ENCODE measurements around the gene ERI3.
A peak's percentile ranks its signal among the peaks of the same experiment; 100 is the strongest.

Gene ERI3, protein sequence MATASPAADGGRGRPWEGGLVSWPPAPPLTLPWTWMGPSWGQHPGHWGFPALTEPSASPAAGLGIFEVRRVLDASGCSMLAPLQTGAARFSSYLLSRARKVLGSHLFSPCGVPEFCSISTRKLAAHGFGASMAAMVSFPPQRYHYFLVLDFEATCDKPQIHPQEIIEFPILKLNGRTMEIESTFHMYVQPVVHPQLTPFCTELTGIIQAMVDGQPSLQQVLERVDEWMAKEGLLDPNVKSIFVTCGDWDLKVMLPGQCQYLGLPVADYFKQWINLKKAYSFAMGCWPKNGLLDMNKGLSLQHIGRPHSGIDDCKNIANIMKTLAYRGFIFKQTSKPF
- long read RNA-seq, partial matches to known transcripts = 95 of 159 reads
- long read RNA-seq, other reads (novel, unspliced or antisense) = 64 of 159 reads

DNA sequence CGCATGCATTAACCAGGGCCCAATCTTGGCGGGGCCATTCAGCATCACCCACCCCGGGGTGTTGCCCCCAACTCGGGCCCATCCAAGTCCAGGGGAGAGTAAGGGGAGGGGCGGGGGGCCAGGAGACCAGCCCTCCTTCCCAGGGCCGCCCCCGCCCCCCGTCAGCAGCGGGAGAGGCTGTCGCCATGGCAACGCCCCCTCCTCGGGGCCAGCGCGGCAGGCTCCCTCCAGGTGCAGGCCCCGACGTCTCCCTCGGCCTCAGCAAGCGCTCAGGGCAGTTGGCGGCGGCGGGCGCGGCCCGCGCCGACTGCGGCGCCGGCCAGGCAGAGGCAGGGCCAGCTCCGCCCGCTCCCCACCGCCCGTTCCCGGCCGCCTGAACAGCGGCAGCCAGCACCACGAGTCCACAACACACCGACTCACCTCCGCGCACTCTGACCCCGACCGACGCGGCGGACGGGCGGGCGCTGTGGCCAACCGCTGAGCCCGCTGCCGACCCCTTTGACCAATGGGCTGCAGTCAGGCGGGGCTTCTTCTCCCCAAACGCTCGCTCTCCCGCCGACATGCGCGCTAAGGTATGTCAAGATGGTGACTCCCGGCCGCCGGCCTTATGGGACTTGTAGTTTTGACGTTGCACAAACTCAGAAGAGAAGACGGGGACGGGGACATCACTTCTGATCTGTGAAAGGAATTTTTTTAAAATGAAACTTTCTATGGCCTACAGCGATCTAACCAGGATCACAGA lies at the start of gene ERI3:
ERI3 (minus strand) TSS at position 418 of the 742 bp plus-strand sequence; CDS start at position 187, 231 bp downstream.
- peak; percentile 94 to 98 for DNase-seq (ENCODE audit: low read depth in 1 of 2, low spot score in 1 of 2)
- H3K27me3 ChIP-seq (ENCODE audit: insufficient read depth, poor library complexity, severe bottlenecking) = no peaks in the 10 kb centered on the region
- peak within 1 kb of the TSS; percentile 71 for H3K27ac ChIP-seq (replicated peaks)
- peak; percentile 70; the same call in 1 of the 2 replicates for TF ChIP-seq POLR2AphosphoS5 (IDR thresholded peaks at IDR 0.05; ENCODE audit: low read depth)
- TF ChIP-seq, protein P1, sequence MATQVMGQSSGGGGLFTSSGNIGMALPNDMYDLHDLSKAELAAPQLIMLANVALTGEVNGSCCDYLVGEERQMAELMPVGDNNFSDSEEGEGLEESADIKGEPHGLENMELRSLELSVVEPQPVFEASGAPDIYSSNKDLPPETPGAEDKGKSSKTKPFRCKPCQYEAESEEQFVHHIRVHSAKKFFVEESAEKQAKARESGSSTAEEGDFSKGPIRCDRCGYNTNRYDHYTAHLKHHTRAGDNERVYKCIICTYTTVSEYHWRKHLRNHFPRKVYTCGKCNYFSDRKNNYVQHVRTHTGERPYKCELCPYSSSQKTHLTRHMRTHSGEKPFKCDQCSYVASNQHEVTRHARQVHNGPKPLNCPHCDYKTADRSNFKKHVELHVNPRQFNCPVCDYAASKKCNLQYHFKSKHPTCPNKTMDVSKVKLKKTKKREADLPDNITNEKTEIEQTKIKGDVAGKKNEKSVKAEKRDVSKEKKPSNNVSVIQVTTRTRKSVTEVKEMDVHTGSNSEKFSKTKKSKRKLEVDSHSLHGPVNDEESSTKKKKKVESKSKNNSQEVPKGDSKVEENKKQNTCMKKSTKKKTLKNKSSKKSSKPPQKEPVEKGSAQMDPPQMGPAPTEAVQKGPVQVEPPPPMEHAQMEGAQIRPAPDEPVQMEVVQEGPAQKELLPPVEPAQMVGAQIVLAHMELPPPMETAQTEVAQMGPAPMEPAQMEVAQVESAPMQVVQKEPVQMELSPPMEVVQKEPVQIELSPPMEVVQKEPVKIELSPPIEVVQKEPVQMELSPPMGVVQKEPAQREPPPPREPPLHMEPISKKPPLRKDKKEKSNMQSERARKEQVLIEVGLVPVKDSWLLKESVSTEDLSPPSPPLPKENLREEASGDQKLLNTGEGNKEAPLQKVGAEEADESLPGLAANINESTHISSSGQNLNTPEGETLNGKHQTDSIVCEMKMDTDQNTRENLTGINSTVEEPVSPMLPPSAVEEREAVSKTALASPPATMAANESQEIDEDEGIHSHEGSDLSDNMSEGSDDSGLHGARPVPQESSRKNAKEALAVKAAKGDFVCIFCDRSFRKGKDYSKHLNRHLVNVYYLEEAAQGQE (IDR thresholded peaks at IDR 0.05; ENCODE audit: insufficient replicate concordance, low read depth) = no peak
- peak within 1 kb of the TSS; percentile 96 for H3K4me3 ChIP-seq (replicated peaks; ENCODE audit: insufficient read depth, low read length)

DNA sequence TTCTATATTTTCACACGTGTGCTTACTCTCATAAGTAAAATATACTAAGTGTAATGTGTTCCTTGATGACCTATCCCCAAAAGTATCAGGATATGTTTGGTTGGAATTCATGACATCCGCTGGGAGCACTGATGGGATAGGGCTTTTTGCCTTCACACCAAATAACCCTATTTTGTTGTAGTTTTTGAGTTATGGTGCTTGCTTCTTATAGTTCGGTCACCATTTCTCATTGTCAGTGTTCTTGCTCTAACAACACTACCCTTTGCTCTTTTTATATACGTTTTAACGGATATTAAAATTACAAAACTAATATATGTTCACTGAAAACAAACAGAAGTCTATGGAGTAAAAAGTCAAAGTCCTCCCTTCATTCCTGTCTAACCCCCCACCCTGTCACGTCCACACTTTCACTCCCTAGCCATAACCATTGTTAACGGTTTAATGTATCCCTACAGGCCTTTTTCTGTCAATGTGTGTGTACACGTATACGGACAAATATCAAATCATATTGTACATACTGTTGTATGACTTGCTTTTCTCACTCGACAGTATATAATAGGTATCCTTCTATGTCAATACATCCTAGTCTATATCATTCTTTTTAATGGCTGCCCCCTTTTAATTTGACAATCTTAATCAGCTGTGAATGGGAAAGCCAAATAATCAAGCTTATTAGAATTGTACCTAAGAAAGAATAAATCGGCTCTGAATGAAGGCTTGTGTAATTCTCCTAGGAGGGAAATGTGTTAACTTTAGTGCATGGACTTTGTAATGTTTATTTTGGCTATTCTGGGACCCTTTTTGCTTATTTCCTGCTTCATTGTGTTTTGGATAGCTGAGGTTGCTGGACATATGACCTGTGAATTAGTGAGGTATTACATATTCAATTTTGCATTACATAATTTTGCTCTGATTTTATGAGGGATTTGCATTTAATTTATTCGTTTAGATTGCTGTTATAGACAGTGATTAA lies 46.5 kb upstream of the ERI3 start:
- H3K27ac ChIP-seq (replicated peaks) = no peak overlapping the region
- H3K27me3 ChIP-seq (ENCODE audit: insufficient read depth, poor library complexity, severe bottlenecking) = peaks cover 55% of the 10 kb centered on the region
- no peak for DNase-seq (ENCODE audit: low read depth in 1 of 2, low spot score in 1 of 2)
- TF ChIP-seq GABPA (IDR thresholded peaks at IDR 0.05; ENCODE audit: low read depth) (no peak), POLR2AphosphoS5 (IDR thresholded peaks at IDR 0.05; ENCODE audit: low read depth) (no peak), SPI1 (IDR thresholded peaks at IDR 0.05; ENCODE audit: borderline replicate concordance, low read depth) (no peak)
- TF ChIP-seq, protein P2, sequence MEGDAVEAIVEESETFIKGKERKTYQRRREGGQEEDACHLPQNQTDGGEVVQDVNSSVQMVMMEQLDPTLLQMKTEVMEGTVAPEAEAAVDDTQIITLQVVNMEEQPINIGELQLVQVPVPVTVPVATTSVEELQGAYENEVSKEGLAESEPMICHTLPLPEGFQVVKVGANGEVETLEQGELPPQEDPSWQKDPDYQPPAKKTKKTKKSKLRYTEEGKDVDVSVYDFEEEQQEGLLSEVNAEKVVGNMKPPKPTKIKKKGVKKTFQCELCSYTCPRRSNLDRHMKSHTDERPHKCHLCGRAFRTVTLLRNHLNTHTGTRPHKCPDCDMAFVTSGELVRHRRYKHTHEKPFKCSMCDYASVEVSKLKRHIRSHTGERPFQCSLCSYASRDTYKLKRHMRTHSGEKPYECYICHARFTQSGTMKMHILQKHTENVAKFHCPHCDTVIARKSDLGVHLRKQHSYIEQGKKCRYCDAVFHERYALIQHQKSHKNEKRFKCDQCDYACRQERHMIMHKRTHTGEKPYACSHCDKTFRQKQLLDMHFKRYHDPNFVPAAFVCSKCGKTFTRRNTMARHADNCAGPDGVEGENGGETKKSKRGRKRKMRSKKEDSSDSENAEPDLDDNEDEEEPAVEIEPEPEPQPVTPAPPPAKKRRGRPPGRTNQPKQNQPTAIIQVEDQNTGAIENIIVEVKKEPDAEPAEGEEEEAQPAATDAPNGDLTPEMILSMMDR (IDR thresholded peaks at IDR 0.05; ENCODE audit: insufficient read depth, low read length) = no peak
- TF ChIP-seq, protein P1 (IDR thresholded peaks at IDR 0.05; ENCODE audit: insufficient replicate concordance, low read depth) = no peak
- H3K4me3 ChIP-seq (replicated peaks; ENCODE audit: insufficient read depth, low read length) = no peak overlapping the region

DNA sequence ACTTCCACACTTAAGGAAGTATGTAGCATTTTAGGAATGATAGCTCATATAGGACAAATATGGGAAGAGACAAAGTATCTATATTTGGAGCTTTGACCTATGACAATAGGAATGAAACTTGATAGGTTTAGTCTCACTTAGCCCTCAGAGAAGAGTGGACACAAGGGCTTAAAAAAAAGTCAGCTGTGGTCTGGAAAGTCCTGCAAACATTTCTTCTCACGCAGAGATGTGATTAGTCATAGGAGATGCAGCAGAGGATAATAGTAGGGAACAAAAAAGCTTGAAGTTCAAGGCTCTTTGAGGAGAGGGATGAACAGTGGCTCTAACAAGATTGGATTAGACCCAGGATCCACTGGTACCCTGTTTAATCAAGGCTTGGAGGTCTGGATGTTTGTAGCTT lies 35.2 kb upstream of the ERI3 start:
- TF ChIP-seq GABPA (IDR thresholded peaks at IDR 0.05; ENCODE audit: low read depth) (no peak), SPI1 (IDR thresholded peaks at IDR 0.05; ENCODE audit: borderline replicate concordance, low read depth) (no peak), POLR2AphosphoS5 (IDR thresholded peaks at IDR 0.05; ENCODE audit: low read depth) (no peak)
- TF ChIP-seq, protein P1 (IDR thresholded peaks at IDR 0.05; ENCODE audit: insufficient replicate concordance, low read depth) = no peak
- TF ChIP-seq, protein P2 (IDR thresholded peaks at IDR 0.05; ENCODE audit: insufficient read depth, low read length) = no peak
- Histone ChIP-seq H3K27ac (replicated peaks) (no peak overlapping the region), H3K27me3 (ENCODE audit: insufficient read depth, poor library complexity, severe bottlenecking) (peaks cover 14% of the 10 kb centered on the region), H3K4me3 (replicated peaks; ENCODE audit: insufficient read depth, low read length) (no peak overlapping the region)
- DNase-seq (ENCODE audit: low read depth in 1 of 2, low spot score in 1 of 2) = no peak
